Measurements from ENCODE around the gene ARHGAP10. TPM values are rescaled to one million over a fixed set of nuclear protein-coding genes. Genes with fewer than 3 reads are reported as not detected.

The ARHGAP10 gene
- total RNA-seq, 4 donors from 2014 or later = 26.5 to 117 (median 29.7) TPM

DNA sequence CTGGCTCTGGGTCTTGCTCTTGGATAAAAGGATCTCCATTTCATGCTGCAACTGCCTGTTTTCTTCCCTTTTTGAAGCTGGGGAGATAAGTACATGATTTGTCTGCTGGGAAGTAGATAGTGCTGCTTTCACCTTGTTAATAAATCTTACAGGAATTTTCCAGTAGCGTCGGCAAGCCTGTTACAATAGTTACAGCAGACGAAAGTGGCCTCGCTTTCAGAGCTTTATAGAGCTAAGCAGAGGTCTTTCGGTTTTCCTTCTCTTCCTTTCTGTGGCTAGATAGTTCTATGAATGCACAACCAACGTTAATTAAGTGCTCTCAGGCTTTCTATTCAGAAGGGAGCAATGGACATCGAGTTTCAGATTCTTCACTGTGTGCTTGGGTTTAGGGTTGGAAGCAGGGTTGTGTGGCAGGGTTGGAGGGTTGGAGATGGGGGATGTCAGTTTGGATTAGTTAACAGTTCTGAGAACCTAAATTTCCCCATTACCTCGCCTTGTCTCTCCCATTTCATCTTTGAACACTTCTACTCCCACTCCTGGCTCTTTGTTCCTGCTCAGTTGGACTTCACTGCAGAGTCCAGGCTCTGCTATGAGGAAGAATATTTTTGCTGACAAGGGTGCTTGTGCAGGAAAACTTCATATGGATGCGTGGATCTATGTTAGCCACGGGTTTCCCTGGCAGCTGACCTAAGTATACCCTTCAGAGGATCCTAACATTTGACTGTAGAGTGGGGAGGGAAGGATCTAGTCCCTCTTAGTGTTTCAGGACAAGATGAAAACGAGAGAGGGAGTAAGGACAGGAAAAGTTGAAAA is 237.9 kb downstream of the ARHGAP10 start:
- peaks cover 0 to 18% (median 0%) of the 10 kb centered on the region in 3 donors for H3K4me1 ChIP-seq
- no peaks in the 10 kb centered on the region for H3K27me3 ChIP-seq
- no peak for DNase-seq
- TF ChIP-seq, protein P1, sequence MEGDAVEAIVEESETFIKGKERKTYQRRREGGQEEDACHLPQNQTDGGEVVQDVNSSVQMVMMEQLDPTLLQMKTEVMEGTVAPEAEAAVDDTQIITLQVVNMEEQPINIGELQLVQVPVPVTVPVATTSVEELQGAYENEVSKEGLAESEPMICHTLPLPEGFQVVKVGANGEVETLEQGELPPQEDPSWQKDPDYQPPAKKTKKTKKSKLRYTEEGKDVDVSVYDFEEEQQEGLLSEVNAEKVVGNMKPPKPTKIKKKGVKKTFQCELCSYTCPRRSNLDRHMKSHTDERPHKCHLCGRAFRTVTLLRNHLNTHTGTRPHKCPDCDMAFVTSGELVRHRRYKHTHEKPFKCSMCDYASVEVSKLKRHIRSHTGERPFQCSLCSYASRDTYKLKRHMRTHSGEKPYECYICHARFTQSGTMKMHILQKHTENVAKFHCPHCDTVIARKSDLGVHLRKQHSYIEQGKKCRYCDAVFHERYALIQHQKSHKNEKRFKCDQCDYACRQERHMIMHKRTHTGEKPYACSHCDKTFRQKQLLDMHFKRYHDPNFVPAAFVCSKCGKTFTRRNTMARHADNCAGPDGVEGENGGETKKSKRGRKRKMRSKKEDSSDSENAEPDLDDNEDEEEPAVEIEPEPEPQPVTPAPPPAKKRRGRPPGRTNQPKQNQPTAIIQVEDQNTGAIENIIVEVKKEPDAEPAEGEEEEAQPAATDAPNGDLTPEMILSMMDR (IDR thresholded peaks at IDR 0.05) = no peak
- no peak for TF ChIP-seq POLR2A (IDR thresholded peaks at IDR 0.05)
- no peaks in the 10 kb centered on the region for H3K9me3 ChIP-seq
- peaks cover 0 to 64% (median 0%) of the 10 kb centered on the region in 3 donors for H3K36me3 ChIP-seq
- 69 to 77% methylated on average over 10 to 11 of the region's 11 CpGs for WGBS, 2 donors
- intact Hi-C loops (cut with DNase I) = no loop called here
- no peak overlapping the region for H3K4me3 ChIP-seq
- H3K27ac ChIP-seq = peak overlapping the region in 1 of 4 donors; percentile 8

DNA sequence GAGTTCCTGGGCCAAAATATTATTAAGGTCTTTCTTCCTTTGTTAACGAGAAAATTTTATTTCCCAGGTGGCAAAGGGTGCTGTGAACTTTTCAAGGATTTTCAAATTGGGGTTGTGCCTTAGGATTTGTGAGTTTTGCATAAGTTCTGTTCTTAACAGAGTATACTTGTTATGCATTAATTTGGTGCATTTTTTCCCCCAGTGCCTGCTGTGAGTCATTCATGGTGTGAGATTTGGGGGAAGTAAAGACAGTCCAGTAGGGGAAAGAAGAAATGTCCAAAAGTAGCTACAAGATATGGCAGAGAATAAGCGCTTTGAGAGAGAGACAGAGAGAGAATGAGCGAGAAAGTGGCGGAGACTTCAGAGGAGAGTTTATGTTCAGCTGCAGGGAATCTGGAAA is 239.2 kb downstream of the ARHGAP10 start:
- intact Hi-C loops (cut with DNase I) = no loop called here
- Histone ChIP-seq H3K4me3 (no peak overlapping the region), H3K36me3 (peaks cover 0 to 64% (median 0%) of the 10 kb centered on the region in 3 donors), H3K9me3 (no peaks in the 10 kb centered on the region), H3K27me3 (no peaks in the 10 kb centered on the region), H3K4me1 (peaks cover 0 to 16% (median 0%) of the 10 kb centered on the region in 3 donors), H3K27ac (no peak overlapping the region)
- no peak for TF ChIP-seq POLR2A (IDR thresholded peaks at IDR 0.05)
- TF ChIP-seq, protein P1 (IDR thresholded peaks at IDR 0.05) = no peak
- WGBS, 2 donors = 86 to 91% methylated on average over 4 of the region's 4 CpGs
- no peak for DNase-seq

DNA sequence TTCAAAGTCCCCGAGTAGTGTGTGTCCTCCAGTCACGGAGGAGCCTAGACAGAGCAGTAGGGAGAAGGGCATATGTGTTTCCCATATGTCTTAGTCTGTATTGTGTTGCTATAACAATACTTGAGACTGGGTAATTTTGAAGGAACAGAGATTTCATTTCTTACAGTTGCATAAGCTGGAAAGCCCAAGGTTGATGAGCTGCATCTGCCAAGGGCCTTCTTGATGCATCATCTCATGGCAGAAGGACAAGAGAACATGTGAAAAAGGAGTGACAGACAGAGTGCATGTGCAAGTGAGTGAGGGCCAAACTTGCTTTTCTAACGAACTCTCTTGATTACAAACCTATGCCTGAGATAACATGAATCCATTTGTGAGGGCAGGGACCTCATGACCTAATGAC is 243.4 kb downstream of the ARHGAP10 start:
- TF ChIP-seq POLR2A (IDR thresholded peaks at IDR 0.05) = no peak
- TF ChIP-seq, protein P1 (IDR thresholded peaks at IDR 0.05) = no peak
- Histone ChIP-seq H3K36me3 (peaks cover 0 to 30% (median 0%) of the 10 kb centered on the region in 3 donors), H3K4me1 (peaks cover 0 to 11% (median 0%) of the 10 kb centered on the region in 3 donors), H3K4me3 (no peak overlapping the region), H3K27ac (no peak overlapping the region), H3K27me3 (no peaks in the 10 kb centered on the region), H3K9me3 (no peaks in the 10 kb centered on the region)
- WGBS, 2 donors = 85 to 89% methylated on average over 2 to 3 of the region's 3 CpGs
- no peak for DNase-seq
- intact Hi-C loops (cut with DNase I) = no loop called here

DNA sequence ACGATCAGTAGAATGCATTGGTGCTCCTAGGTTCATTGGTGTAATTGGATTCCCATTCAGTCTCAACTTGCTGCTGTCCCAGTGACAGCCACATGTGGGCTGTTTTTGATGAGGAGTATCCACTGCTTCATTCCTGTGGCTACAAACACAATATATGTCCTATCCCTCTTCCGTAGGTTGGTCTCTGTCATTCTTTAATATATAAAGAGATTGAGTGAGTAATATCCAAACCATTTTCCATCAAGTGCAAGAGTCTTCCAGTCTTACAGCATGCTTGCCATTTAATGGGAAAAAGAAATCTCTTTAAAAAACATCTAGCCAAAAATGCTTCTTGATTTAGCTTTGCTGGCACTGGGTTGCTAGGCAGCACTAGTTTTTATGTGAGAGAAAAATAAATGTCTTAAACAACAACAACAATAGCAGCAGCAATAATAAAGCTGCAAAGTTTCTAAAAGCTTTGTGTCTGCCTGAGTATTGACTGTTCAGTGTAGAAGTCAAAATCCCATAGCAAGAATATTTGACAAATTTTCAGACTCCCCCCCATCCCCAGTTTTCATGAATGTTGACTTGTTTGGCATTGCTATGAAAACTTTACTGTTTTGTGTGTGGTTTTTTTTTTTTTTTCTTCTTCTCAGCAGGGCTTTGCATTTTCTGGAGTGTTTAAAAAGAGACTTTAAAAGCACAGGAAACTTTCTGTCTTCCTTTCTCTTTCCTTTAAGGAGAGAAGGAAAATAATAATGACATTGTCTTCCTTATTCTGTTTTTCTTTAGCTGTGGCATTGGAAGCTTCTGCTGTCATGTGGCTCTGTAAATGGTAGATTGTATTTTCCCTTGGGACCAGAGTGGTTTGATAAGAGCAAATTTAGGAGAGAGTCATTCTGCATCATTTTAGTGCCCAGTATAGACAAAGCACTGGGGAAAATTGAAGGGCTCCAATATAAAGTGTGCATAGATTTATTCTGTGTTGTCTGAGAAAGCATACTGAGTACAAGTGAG is 244.3 kb downstream of the ARHGAP10 start:
- H3K27me3 ChIP-seq = no peaks in the 10 kb centered on the region
- peaks cover 0 to 30% (median 0%) of the 10 kb centered on the region in 3 donors for H3K36me3 ChIP-seq
- DNase-seq = no peak
- peaks cover 0 to 14% (median 0%) of the 10 kb centered on the region in 3 donors for H3K4me1 ChIP-seq
- H3K4me3 ChIP-seq = no peak overlapping the region
- intact Hi-C loops (cut with DNase I) = no loop called here
- TF ChIP-seq, protein P1 (IDR thresholded peaks at IDR 0.05) = no peak
- TF ChIP-seq POLR2A (IDR thresholded peaks at IDR 0.05) = no peak
- 58 to 71% methylated on average over 2 of the region's 2 CpGs for WGBS, 2 donors
- H3K27ac ChIP-seq = no peak overlapping the region
- no peaks in the 10 kb centered on the region for H3K9me3 ChIP-seq

All from esophagus squamous epithelium (tissue), 5 donors.